GM19025 (cell line): ENCODE measurements around the gene CES3.
"Not testable (repeated sequence)": the region's sequence is repeated elsewhere in the genome, so short reads cannot be mapped to it uniquely, and the experiment has no call there.

Source experiments
- ATAC-seq: cut with Tn5 transposase; IDR thresholded peaks from one replicate; pipeline ENCODE4 v1.9.1; 2021; ENCODE audit warnings: mild to moderate bottlenecking, low read depth, moderate library complexity; ENCODE audit not compliant: unreplicated experiment

Gene CES3

GRCh38 chr16:66944054-66944441 lies 17.0 kb upstream of the CES3 start:
- ATAC-seq, result no peak

GRCh38 chr16:66944971-66945370 lies 16.1 kb upstream of the CES3 start:
- ATAC-seq, result not testable (repeated sequence)

GRCh38 chr16:66945939-66946338 lies 15.1 kb upstream of the CES3 start:
- ATAC-seq, result no peak

- ATAC-seq, result no peak
These were observed 14.5 kb upstream of the CES3 start for GRCh38 chr16:66946541-66946940.

GRCh38 chr16:66946974-66947301 lies 14.1 kb upstream of the CES3 start:
- no peak for ATAC-seq

GRCh38 chr16:66947302-66948065 lies 13.6 kb upstream of the CES3 start:
- ATAC-seq, result no peak

- no peak for ATAC-seq
These were observed 12.8 kb upstream of the CES3 start for GRCh38 chr16:66948134-66948836.

GRCh38 chr16:66948837-66949225 lies 12.2 kb upstream of the CES3 start:
- ATAC-seq, result no peak

- no peak for ATAC-seq
These were observed 11.6 kb upstream of the CES3 start for GRCh38 chr16:66949472-66949871.

- ATAC-seq, result no peak
These were observed 10.6 kb upstream of the CES3 start for GRCh38 chr16:66950437-66950836.

GRCh38 chr16:66950971-66951790 lies 9.9 kb upstream of the CES3 start:
- ATAC-seq, result no peak

GRCh38 chr16:66952430-66953110 lies 8.5 kb upstream of the CES3 start:
- ATAC-seq, result no peak

GRCh38 chr16:66953462-66954096 lies 7.5 kb upstream of the CES3 start:
- no peak for ATAC-seq

- ATAC-seq, result no peak
These were observed 6.9 kb upstream of the CES3 start for GRCh38 chr16:66954097-66954659.

- ATAC-seq, result not testable (repeated sequence)
These were observed 5.5 kb upstream of the CES3 start for GRCh38 chr16:66955363-66956153.

GRCh38 chr16:66956154-66956457 lies 5.0 kb upstream of the CES3 start:
- not testable (repeated sequence) for ATAC-seq

- ATAC-seq, result no peak
These were observed 2.0 kb upstream of the CES3 start for GRCh38 chr16:66958857-66959703.

GRCh38 chr16:66959704-66960161 lies 1.3 kb upstream of the CES3 start:
- ATAC-seq, result no peak
